Gastrocnemius medialis (tissue), 4 donors: ENCODE data around the gene RNASE11.

Experiments
- CTCF ChIP-seq, 5 experiments: fragments of 450-650 bp in 3 of 5; fragments of 200-600 bp in 2 of 5; sonication (generic) in 2 of 5; IDR thresholded peaks in 4 of 5; conservative IDR thresholded peaks in 1 of 5; 1 replicate in 4 of 5; 2 replicates in 1 of 5; pipeline ENCODE4 v1.5.1; 2016 to 2019; ENCODE audit warnings: antibody characterized with exemption in 5 of 5, mild to moderate bottlenecking in 3 of 5, moderate library complexity in 3 of 5
- POLR2A ChIP-seq, 2 donors: fragments of 450-650 bp; IDR thresholded peaks; one replicate each; pipeline ENCODE4 v1.6.1; 2017; ENCODE audit warnings: antibody characterized with exemption in 2 of 2, mild to moderate bottlenecking in 2 of 2, moderate library complexity in 2 of 2

DNA sequence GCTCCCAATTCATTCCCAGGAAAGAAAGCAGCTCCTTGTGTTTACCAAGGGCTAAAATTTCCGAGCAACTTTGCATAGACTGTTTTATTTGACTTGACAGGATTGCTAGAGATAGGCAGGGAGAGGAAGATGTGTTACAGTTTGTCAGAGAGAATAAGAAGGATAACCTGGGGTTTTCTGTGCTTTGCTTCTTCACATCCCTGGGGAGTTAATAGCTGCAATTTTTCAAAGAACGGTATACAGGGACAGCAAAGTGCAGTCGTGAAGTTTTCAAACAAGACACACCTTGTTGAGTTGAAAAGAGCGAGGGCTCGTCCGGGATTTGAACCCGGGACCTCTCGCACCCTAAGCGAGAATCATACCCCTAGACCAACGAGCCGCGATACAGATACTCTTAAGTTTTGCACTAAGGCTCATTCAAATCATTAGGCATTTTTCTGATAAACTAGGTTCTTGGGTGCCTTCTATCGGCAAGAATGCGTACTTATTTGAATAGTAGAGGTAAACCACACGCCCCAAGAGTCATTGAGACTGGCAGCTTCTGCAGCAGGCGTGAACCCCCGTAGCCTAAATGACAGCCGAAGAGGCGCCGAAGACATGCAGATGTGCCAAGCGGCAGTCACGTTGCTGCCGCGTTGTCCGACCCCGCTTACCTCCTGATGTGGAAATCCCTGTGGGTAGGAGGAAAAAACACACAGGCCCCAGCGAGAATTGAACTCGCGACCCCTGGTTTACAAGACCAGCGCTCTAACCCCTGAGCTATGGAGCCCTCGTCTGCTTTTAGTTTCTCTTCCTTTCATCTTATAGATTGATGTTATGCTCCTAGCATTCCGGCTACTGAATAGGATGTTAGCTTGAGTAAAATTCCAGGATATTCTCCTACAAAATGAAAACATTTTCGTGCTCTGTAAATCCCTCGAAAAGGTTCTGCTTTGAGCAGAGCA is 25.6 kb upstream of the RNASE11 start:
- peak; percentile 72 to 93 (median 83) for TF ChIP-seq CTCF (IDR thresholded peaks at IDR 0.05 in 4 of 5, conservative IDR thresholded peaks at IDR 0.05 in 1 of 5)
- TF ChIP-seq POLR2A (IDR thresholded peaks at IDR 0.05): no peak
